Common myeloid progenitor, CD34-positive (primary cell): Measurements from ENCODE around the gene ZFHX3.
"Not testable (repeated sequence)": the region's sequence is repeated elsewhere in the genome, so short reads cannot be mapped to it uniquely, and the experiment has no call there.

Experiments
- CTCF ChIA-PET: fragments of 350-600 bp; sonication (Branson Sonifier 250); formaldehyde crosslinking; loops from one replicate; lab custom pipeline; 2021; ENCODE audit warnings: antibody characterized with exemption; lab: Charles Lee
- POLR2A ChIA-PET: fragments of 350-600 bp; sonication (Branson Sonifier 250); formaldehyde crosslinking; loops from one replicate; lab custom pipeline; 2021; ENCODE audit warnings: antibody characterized with exemption; lab: Charles Lee
- DNase-seq, 3 donors: peaks; one replicate each; pipeline versions ENCODE4 v3.0.0 to v3.0.0-alpha.2; 2013
- H3K27ac ChIP-seq, 2 experiments: 1 replicate in 1 of 2; 2 replicates in 1 of 2; pipeline ENCODE4 v1.7.0; 2013; ENCODE audit warnings: inconsistent platforms in 2 of 2, low read length in 2 of 2, mild to moderate bottlenecking in 2 of 2, low read depth in 1 of 2, moderate library complexity in 1 of 2; ENCODE audit not compliant: severe bottlenecking in 2 of 2, insufficient read depth in 1 of 2, poor library complexity in 1 of 2
- H3K27me3 ChIP-seq, 5 experiments: replicated peaks in 2 of 5; 1 replicate in 3 of 5; 2 replicates in 2 of 5; pipeline versions ENCODE4 v1.6.1 to v1.7.0; 2013; ENCODE audit warnings: low read length in 4 of 5, mild to moderate bottlenecking in 2 of 5, moderate library complexity in 2 of 5, inconsistent platforms in 1 of 5; ENCODE audit not compliant: insufficient read depth in 5 of 5, control insufficient read depth in 4 of 5
- H3K36me3 ChIP-seq, 4 experiments: 1 replicate in 2 of 4; 2 replicates in 2 of 4; pipeline versions ENCODE4 v1.6.1 to v1.7.0; 2013; ENCODE audit warnings: low read length in 3 of 4, control low read depth in 1 of 4, mild to moderate bottlenecking in 1 of 4; ENCODE audit not compliant: control insufficient read depth in 4 of 4, insufficient read depth in 4 of 4
- H3K4me1 ChIP-seq, 4 experiments: 1 replicate in 3 of 4; 2 replicates in 1 of 4; pipeline versions ENCODE4 v1.6.1 to v1.7.1; 2013; ENCODE audit warnings: low read length in 3 of 4, mild to moderate bottlenecking in 3 of 4, control low read depth in 1 of 4, inconsistent platforms in 1 of 4, moderate library complexity in 1 of 4; ENCODE audit not compliant: control insufficient read depth in 4 of 4, insufficient read depth in 4 of 4; ENCODE audit errors: control extremely low read depth in 1 of 4
- H3K4me3 ChIP-seq, 7 experiments: 1 replicate in 4 of 7; 2 replicates in 3 of 7; pipeline versions ENCODE4 v1.5.1 to v1.7.0; 2013; ENCODE audit warnings: mild to moderate bottlenecking in 7 of 7, low read length in 6 of 7, moderate library complexity in 6 of 7, inconsistent platforms in 2 of 7, low read depth in 2 of 7, control low read depth in 1 of 7; ENCODE audit not compliant: insufficient read depth in 4 of 7, control insufficient read depth in 1 of 7; ENCODE audit errors: extremely low read depth in 1 of 7
- H3K9me3 ChIP-seq, 5 experiments: 1 replicate in 4 of 5; 2 replicates in 1 of 5; pipeline versions ENCODE4 v1.6.1 to v1.7.1; 2013; ENCODE audit warnings: low read length in 4 of 5, mild to moderate bottlenecking in 2 of 5, inconsistent platforms in 1 of 5, low read depth in 1 of 5, moderate library complexity in 1 of 5; ENCODE audit not compliant: control insufficient read depth in 4 of 5, insufficient read depth in 2 of 5; ENCODE audit errors: control extremely low read depth in 1 of 5
- WGBS: methylation state at CpG from one replicate; pipeline ENCODE4 v1.1.5; 2013; ENCODE audit not compliant: insufficient coverage; 5-methylcytosine and 5-hydroxymethylcytosine counted together

ZFHX3 gene

GRCh38 chr16:72990571-72990970, 57.4 kb downstream of the ZFHX3 start:
- ChIA-PET POLR2A (no interaction called here), CTCF (no interaction called here)
- Histone ChIP-seq H3K4me3 (no peak overlapping the region), H3K36me3 (no peaks in the 10 kb centered on the region), H3K27ac (no peak overlapping the region), H3K9me3 (no peaks in the 10 kb centered on the region), H3K4me1 (peaks cover 0 to 12% (median 8%) of the 10 kb centered on the region in 4 experiments), H3K27me3 (no peaks in the 10 kb centered on the region)
- 98% methylated on average over 11 of the region's 14 CpGs for WGBS
- no peak for DNase-seq

- DNase-seq, result peak; percentile 18 to 68 (median 53)
- Histone ChIP-seq H3K27ac (no peak overlapping the region), H3K4me3 (peak overlapping the region in 3 of 7 experiments; percentile 23 to 57 (median 38)), H3K4me1 (peaks cover 0 to 12% (median 8%) of the 10 kb centered on the region in 4 experiments), H3K36me3 (no peaks in the 10 kb centered on the region), H3K9me3 (no peaks in the 10 kb centered on the region), H3K27me3 (no peaks in the 10 kb centered on the region)
- WGBS, result 27% methylated on average over 12 of the region's 19 CpGs
- POLR2A ChIA-PET, result interaction anchor here (0.7 kb wide), 1 partner anchor 54 kb away, joined by 3 read pairs; no protein-coding TSS in a partner anchor
- CTCF ChIA-PET, result no interaction called here
Measured at GRCh38 chr16:72989579-72990551, 58.1 kb downstream of the ZFHX3 start.

- H3K27me3 ChIP-seq, H3K4me3 ChIP-seq, H3K27ac ChIP-seq, CTCF ChIA-PET, H3K9me3 ChIP-seq, DNase-seq, POLR2A ChIA-PET, H3K36me3 ChIP-seq: not testable (repeated sequence)
- 100% methylated on average over 1 of the region's 7 CpGs for WGBS
- peaks cover 0 to 12% (median 8%) of the 10 kb centered on the region in 4 experiments for H3K4me1 ChIP-seq
Measured at GRCh38 chr16:72989203-72989578, 58.7 kb downstream of the ZFHX3 start.

- Histone ChIP-seq H3K4me1 (peaks cover 0 to 12% (median 8%) of the 10 kb centered on the region in 4 experiments), H3K27me3 (no peaks in the 10 kb centered on the region), H3K27ac (no peak overlapping the region), H3K4me3 (no peak overlapping the region), H3K36me3 (no peaks in the 10 kb centered on the region), H3K9me3 (no peaks in the 10 kb centered on the region)
- 67% methylated on average over 1 of the region's 1 CpG for WGBS
- ChIA-PET CTCF (no interaction called here), POLR2A (no interaction called here)
- DNase-seq, result no peak
Measured at GRCh38 chr16:72988569-72988968, 59.4 kb downstream of the ZFHX3 start.

GRCh38 chr16:72987480-72987901, 60.4 kb downstream of the ZFHX3 start:
- ChIA-PET POLR2A (no interaction called here), CTCF (interaction anchor here (1.2 to 2.0 kb wide), 2 partner anchors 9 to 131 kb away, joined by 3 to 6 read pairs; no protein-coding TSS in a partner anchor)
- H3K4me3 ChIP-seq, result no peak overlapping the region
- no peak for DNase-seq
- H3K36me3 ChIP-seq, result no peaks in the 10 kb centered on the region
- WGBS, result 90% methylated on average over 2 of the region's 3 CpGs
- H3K27me3 ChIP-seq, result no peaks in the 10 kb centered on the region
- H3K27ac ChIP-seq, result no peak overlapping the region
- peaks cover 0 to 12% (median 8%) of the 10 kb centered on the region in 4 experiments for H3K4me1 ChIP-seq
- H3K9me3 ChIP-seq, result no peaks in the 10 kb centered on the region

- H3K4me3 ChIP-seq, result no peak overlapping the region
- no peak overlapping the region for H3K27ac ChIP-seq
Measured at GRCh38 chr16:72985995-72986394, 61.9 kb downstream of the ZFHX3 start.

More at GRCh38 chr16:72985995-72986394, 61.9 kb downstream of the ZFHX3 start:
- Histone ChIP-seq H3K36me3 (no peaks in the 10 kb centered on the region), H3K9me3 (no peaks in the 10 kb centered on the region), H3K27me3 (no peaks in the 10 kb centered on the region), H3K4me1 (peaks cover 0 to 12% (median 8%) of the 10 kb centered on the region in 4 experiments)
- CTCF ChIA-PET, result interaction anchor here (2.0 kb wide), 1 partner anchor 10 kb away, joined by 6 read pairs; no protein-coding TSS in a partner anchor
- no peak for DNase-seq
- 20% methylated on average over 1 of the region's 7 CpGs for WGBS
- POLR2A ChIA-PET, result interaction anchor here (0.7 kb wide), 1 partner anchor 456 kb away, joined by 4 read pairs; no protein-coding TSS in a partner anchor
